Left renal cortex interstitium (tissue), 4 donors: Measurements from ENCODE around the gene XIRP1. TPM values are rescaled to one million over a fixed set of nuclear protein-coding genes. Genes with fewer than 3 reads are reported as not detected.
"Not testable (repeated sequence)": the region's sequence is repeated elsewhere in the genome, so short reads cannot be mapped to it uniquely, and the experiment has no call there.

Experiments
- DNase-seq, 4 donors: peaks; one replicate each; pipeline ENCODE4 v3.0.0-alpha.2; 2013; ENCODE audit warnings: low read depth in 4 of 4, low spot score in 2 of 4, missing footprints in 1 of 4
- polyA plus RNA-seq, 4 donors: library from polyadenylated mRNA; unstranded; fragments of 120-200 nt; gene quantifications; one replicate each; pipeline ENCODE4 v1.2.1, GENCODE V29; 2013; ENCODE audit not compliant: insufficient read length in 4 of 4

XIRP1 gene, protein sequence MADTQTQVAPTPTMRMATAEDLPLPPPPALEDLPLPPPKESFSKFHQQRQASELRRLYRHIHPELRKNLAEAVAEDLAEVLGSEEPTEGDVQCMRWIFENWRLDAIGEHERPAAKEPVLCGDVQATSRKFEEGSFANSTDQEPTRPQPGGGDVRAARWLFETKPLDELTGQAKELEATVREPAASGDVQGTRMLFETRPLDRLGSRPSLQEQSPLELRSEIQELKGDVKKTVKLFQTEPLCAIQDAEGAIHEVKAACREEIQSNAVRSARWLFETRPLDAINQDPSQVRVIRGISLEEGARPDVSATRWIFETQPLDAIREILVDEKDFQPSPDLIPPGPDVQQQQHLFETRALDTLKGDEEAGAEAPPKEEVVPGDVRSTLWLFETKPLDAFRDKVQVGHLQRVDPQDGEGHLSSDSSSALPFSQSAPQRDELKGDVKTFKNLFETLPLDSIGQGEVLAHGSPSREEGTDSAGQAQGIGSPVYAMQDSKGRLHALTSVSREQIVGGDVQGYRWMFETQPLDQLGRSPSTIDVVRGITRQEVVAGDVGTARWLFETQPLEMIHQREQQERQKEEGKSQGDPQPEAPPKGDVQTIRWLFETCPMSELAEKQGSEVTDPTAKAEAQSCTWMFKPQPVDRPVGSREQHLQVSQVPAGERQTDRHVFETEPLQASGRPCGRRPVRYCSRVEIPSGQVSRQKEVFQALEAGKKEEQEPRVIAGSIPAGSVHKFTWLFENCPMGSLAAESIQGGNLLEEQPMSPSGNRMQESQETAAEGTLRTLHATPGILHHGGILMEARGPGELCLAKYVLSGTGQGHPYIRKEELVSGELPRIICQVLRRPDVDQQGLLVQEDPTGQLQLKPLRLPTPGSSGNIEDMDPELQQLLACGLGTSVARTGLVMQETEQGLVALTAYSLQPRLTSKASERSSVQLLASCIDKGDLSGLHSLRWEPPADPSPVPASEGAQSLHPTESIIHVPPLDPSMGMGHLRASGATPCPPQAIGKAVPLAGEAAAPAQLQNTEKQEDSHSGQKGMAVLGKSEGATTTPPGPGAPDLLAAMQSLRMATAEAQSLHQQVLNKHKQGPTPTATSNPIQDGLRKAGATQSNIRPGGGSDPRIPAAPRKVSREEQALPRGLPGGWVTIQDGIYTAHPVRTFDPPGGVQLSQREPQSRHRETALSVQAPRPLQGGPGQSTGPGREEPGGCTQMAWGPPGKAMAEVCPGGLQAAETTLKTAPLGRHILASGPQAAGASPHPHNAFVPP (N-terminal part only)
- under 1 TPM; 0.04 to 0.34 (median 0.09) TPM for polyA plus RNA-seq

GRCh38 chr3:39192490-39193092 is at the start of gene XIRP1:
TSS of gene XIRP1 (minus strand) at chr3:39192595. CDS start at chr3:39189445, 3,150 bp downstream.
- DNase-seq: no peak

- DNase-seq: no peak
Measured at GRCh38 chr3:39241561-39241960, 49.2 kb upstream of the XIRP1 start.

- DNase-seq: no peak
Measured at GRCh38 chr3:39237027-39237426, 44.6 kb upstream of the XIRP1 start.

- no peak for DNase-seq
Measured at GRCh38 chr3:39234651-39235050, 42.3 kb upstream of the XIRP1 start.

DNA sequence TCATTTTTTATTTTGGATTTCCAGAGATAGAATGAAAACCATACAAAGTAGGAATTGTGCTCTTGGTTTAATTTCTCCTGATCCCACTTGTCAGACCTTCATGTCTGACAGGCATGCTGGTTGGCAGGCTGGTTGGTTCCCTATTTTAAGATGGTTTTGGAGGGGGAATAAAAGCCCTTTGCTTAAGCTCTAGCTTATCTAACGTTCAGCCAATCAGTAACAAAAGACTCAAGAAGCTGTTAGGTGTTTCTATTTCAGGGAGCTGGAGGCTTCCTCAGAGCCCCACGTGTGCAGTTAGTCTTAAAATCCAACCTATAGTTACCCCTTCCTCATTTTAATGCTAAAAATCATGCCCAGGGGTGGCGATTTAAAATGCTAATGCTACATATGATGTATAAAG is 40.5 kb upstream of the XIRP1 start:
- no peak for DNase-seq

GRCh38 chr3:39230453-39230852 is 38.1 kb upstream of the XIRP1 start:
- no peak for DNase-seq

GRCh38 chr3:39228496-39228895 is 36.1 kb upstream of the XIRP1 start:
- no peak for DNase-seq

DNA sequence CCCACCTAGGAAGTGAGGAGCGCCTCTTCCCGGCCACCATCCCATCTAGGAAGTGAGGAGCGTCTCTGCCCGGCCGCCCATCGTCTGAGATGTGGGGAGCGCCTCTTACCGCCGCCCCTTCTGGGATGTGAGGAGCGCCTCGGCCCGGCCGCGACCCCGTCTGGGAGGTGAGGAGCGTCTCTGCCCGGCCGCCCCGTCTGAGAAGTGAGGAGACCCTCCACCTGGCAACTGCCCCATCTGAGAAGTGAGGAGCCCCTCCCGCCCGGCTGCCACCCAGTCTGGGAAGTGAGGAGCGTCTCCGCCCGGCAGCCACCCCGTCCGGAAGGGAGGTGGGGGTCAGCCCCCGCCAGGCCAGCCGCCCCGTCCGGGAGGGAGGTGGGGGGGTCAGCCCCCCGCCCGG is 35.2 kb upstream of the XIRP1 start:
- DNase-seq: not testable (repeated sequence)

DNA sequence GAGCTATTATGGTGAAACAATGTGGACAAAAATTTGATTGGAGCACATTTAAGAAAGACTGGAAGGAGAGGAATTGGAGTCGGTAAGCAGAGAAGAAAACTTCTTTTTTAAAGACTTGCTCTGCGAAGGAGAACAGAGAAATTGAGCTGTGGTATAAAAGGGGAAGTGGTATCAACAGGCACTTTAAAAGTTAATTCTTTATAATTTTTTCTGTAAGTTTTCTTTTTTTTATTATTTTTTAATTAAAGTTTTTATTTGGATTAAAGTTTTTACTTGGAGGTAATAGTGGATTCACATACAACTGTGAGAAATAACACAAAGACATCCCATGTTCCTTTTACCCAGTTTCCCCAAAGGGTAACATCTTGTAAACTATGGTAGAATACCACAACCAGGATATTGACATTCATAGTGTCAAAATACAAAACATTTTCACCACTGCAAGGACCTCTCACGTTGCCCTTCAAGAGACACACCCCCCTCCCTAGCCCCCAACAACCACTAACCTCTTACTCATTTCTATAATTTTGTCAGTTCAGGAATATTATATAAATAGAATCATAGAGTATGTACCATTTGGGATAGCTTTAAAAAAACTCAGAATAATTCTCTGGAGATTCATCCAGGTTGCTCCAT is 33.8 kb upstream of the XIRP1 start:
- no peak for DNase-seq

- no peak for DNase-seq
Measured at GRCh38 chr3:39224288-39224687, 31.9 kb upstream of the XIRP1 start.

- DNase-seq: no peak
Measured at GRCh38 chr3:39222939-39223338, 30.5 kb upstream of the XIRP1 start.

- no peak for DNase-seq
Measured at GRCh38 chr3:39222462-39222861, 30.1 kb upstream of the XIRP1 start.

DNA sequence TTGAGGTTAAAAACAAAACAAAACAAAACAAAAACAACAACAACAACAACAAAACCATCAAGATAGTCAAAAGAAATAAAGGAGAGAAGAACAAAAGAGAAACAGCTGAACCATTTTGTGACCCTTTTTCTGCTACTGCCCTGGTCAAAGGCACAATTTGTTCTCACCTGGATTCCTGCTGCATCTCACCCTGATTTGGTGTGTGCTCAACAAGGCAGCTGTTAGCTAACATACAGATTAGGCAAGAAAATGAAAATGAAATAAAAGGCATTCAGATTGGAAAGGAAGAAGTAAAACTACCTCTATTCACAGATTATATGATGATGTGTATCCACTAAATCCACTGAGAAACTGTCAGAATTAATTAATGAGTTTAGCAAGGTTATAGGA is 28.7 kb upstream of the XIRP1 start:
- DNase-seq: no peak

- no peak for DNase-seq
Measured at GRCh38 chr3:39220407-39221140, 28.2 kb upstream of the XIRP1 start.

- no peak for DNase-seq
Measured at GRCh38 chr3:39219702-39220101, 27.3 kb upstream of the XIRP1 start.

DNA sequence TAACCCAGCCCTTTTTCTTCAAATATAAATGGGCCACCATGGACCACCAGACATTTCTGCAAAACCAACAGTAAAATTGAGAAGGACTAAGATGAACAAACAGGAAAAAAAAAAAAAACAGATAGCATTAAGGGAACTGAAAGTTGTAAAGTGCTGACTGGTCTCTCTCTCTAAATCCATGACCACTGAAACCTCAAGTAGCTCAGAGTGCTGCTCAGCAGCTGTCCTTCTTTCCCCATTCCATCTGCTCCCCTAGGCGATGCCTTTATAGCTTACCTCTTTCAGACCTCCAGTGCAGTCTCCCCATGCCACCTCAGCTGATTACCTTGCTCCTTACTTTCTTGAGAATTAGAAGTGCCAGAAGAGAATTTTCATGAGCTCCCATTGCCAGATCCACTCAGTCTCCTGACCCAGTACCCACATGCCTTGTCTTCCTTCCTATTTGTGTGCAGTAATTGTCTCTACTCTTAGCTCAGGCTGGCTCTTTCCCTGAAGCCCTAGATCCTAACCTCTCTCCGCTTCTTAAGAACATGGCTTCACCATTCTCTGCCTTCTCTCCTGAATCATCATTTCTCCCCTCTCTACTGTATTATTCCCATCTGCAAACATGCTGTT is 23.9 kb upstream of the XIRP1 start:
- DNase-seq: no peak

GRCh38 chr3:39213613-39214012 is 21.2 kb upstream of the XIRP1 start:
- no peak for DNase-seq

DNA sequence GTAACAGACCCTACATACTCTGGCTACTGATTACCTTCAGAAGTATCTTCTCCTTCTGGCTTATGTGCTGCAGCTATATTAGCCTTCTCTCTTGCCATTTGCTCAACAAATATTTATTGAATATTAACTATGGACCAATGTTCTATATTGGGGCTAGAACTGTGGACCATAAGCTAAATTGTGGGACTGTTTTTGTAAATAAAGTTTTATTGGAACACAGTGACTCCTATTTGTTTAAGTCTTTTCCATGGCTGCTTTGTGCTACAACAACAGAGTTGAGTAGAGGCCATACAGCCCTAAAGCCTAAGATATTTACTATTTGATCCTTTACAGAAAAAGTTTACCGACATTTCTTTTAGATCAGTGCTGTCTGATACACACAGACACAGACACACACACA is 20.3 kb upstream of the XIRP1 start:
- DNase-seq: no peak
